ENCODE results near the gene OPN4. TPM values are rescaled to one million over a fixed set of nuclear protein-coding genes. Genes with fewer than 3 reads are reported as not detected.

OPN4 gene
- total and polyA plus RNA-seq, 2 of the 13 experiments (the other 11 are each of a cell fraction or from before 2014, with no cell fraction given): not detected

DNA sequence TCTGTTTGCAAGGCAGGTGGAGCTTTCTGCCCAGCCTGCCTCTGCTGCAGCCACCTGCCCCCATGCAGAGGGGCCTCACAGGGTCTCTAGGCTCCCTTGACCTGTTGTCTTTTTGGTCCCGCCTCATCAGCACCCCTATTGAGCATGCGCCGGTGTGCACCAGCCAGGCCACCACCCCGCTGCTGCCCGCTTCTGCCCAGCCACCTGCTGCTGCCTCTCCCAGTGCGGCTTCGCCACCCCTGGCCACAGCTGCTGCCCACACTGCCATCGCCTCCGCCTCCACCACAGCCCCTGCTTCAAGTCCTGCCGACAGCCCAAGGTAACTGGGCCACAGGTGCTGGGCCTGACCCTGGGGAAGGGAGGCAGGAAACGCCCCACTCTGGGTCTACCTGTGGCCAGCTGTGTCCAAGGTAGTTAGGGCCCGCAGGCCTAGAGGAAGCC lies 52.1 kb downstream of the OPN4 start:
- 89% methylated on average over 10 of the region's 12 CpGs for WGBS (ENCODE audit: low lambda C conversion rate)
- H3K4me1 ChIP-seq (ENCODE audit: insufficient read depth, low read length): peaks cover 7% of the 10 kb centered on the region; the same call in 1 of the 2 replicates

DNA sequence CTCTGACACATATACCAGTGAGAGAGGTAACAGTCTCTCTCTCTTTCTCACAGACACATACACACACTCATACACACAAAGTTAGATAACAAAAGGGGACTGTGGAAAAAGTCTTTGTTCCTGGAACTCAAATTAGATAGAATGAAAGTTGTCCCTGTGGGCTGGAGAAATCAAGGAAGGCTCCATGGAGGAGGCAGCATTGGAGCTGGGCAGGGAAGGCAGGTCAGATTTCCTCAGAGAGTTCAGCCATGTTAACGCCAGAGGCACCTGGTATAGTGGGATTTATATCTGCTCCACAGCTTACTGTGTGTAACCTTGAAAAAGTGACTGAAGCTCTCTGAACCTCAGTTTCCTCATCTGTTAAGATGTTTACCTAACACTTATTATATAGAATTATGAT lies 52.6 kb downstream of the OPN4 start:
- WGBS (ENCODE audit: low lambda C conversion rate): 0% methylated on average over 1 of the region's 1 CpG
- H3K79me2 ChIP-seq (ENCODE audit: insufficient read depth, low read length): no peaks in the 10 kb centered on the region
- intact Hi-C loops (cut with micrococcal nuclease; ENCODE audit: unreplicated experiment): no loop called here
- no TSS peak for BruUV-seq (replicated peaks)
- H4K20me1 ChIP-seq (ENCODE audit: insufficient read depth, low read length): no peaks in the 10 kb centered on the region
- H3K9me3 ChIP-seq (ENCODE audit: low read length): no peaks in the 10 kb centered on the region
- in situ Hi-C loops (cut with HindIII; ENCODE audit: extremely low pct_ligation_motif_present, low pct_unique_long_range_greater_than_20kb): no loop called here
- POLR2A ChIA-PET: no interaction called here
- no peak overlapping the region for H3K4me2 ChIP-seq (ENCODE audit: low read depth, low read length)
- H3K4me1 ChIP-seq (ENCODE audit: insufficient read depth, low read length): peaks cover 8% of the 10 kb centered on the region; the same call in 1 of the 2 replicates
- CTCF ChIA-PET (ENCODE audit: low intra/inter-chr PET ratio, low total read pairs): no interaction called here
- TF ChIP-seq ZFP36 (IDR thresholded peaks at IDR 0.05; ENCODE audit: borderline replicate concordance, low read depth, low read length, partially characterized antibody) (peak; percentile 94), ELF3 (CRISPR knock-in tag; IDR thresholded peaks at IDR 0.05) (no peak), ZMYM3 (CRISPR knock-in tag; IDR thresholded peaks at IDR 0.05) (0 out of 2 replicates have a peak, but pooled peaks have one; percentile 43)
- FAIRE-seq: no peak
- no peak overlapping the region for H3K9ac ChIP-seq (ENCODE audit: insufficient read depth, low read depth, low read length)
- H2AFZ ChIP-seq (ENCODE audit: low read length): no peak overlapping the region
- no peak for DNase-seq (ENCODE audit: low spot score)
- ATAC-seq: no peak
- H3K4me3 ChIP-seq (replicated peaks in 1 of 3; ENCODE audit: insufficient read depth in 1 of 3, low read depth in 2 of 3, low read length in 3 of 3): no peak overlapping the region
- no peaks in the 10 kb centered on the region for H3K36me3 ChIP-seq (replicated peaks in 1 of 2; ENCODE audit: control insufficient read depth in 1 of 2, insufficient read depth in 2 of 2, low read length in 2 of 2)
- H3K27me3 ChIP-seq (ENCODE audit: control insufficient read depth in 1 of 2, insufficient read depth in 2 of 2, low read length in 2 of 2): peaks cover 0 to 3% of the 10 kb centered on the region in 2 experiments; a peak in 2 of 5 replicates
- H3K27ac ChIP-seq (ENCODE audit: extremely low read length, insufficient read depth, low read length): no peak overlapping the region

More for the DNA sequence above, 52.1 kb downstream of the OPN4 start:
- Histone ChIP-seq H3K9me3 (ENCODE audit: low read length) (no peaks in the 10 kb centered on the region), H3K4me3 (replicated peaks in 1 of 3; ENCODE audit: insufficient read depth in 1 of 3, low read depth in 2 of 3, low read length in 3 of 3) (no peak overlapping the region), H3K27ac (ENCODE audit: extremely low read length, insufficient read depth, low read length) (no peak overlapping the region), H3K9ac (ENCODE audit: insufficient read depth, low read depth, low read length) (no peak overlapping the region), H3K79me2 (ENCODE audit: insufficient read depth, low read length) (no peaks in the 10 kb centered on the region), H3K27me3 (ENCODE audit: control insufficient read depth in 1 of 2, insufficient read depth in 2 of 2, low read length in 2 of 2) (peaks cover 0 to 3% of the 10 kb centered on the region in 2 experiments; a peak in 2 of 5 replicates), H3K4me2 (ENCODE audit: low read depth, low read length) (no peak overlapping the region), H4K20me1 (ENCODE audit: insufficient read depth, low read length) (no peaks in the 10 kb centered on the region), H2AFZ (ENCODE audit: low read length) (no peak overlapping the region), H3K36me3 (replicated peaks in 1 of 2; ENCODE audit: control insufficient read depth in 1 of 2, insufficient read depth in 2 of 2, low read length in 2 of 2) (no peaks in the 10 kb centered on the region)
- no peak for DNase-seq (ENCODE audit: low spot score)
- ChIA-PET POLR2A (no interaction called here), CTCF (ENCODE audit: low intra/inter-chr PET ratio, low total read pairs) (no interaction called here)
- intact Hi-C loops (cut with micrococcal nuclease; ENCODE audit: unreplicated experiment) (no loop called here), in situ Hi-C loops (cut with HindIII; ENCODE audit: extremely low pct_ligation_motif_present, low pct_unique_long_range_greater_than_20kb) (no loop called here)
- FAIRE-seq: no peak
- TF ChIP-seq ZNF382 (CRISPR knock-in tag; IDR thresholded peaks at IDR 0.05; ENCODE audit: borderline replicate concordance) (no peak), ZNF747 (CRISPR knock-in tag; IDR thresholded peaks at IDR 0.05; ENCODE audit: borderline replicate concordance) (no peak), ARID2 (CRISPR knock-in tag; IDR thresholded peaks at IDR 0.05; ENCODE audit: borderline replicate concordance) (no peak), ZNF781 (CRISPR knock-in tag; IDR thresholded peaks at IDR 0.05; ENCODE audit: borderline replicate concordance, not compliant biosample characterization) (no peak), PHF21A (CRISPR knock-in tag; IDR thresholded peaks at IDR 0.05) (no peak), XRCC5 (optimal IDR thresholded peaks at IDR 0.05; ENCODE audit: low read length) (no peak), ZNF816 (CRISPR knock-in tag; IDR thresholded peaks at IDR 0.05; ENCODE audit: borderline replicate concordance) (no peak), ZNF232 (CRISPR knock-in tag; IDR thresholded peaks at IDR 0.05; ENCODE audit: borderline replicate concordance) (no peak)
- BruUV-seq (replicated peaks): no TSS peak
- no peak for ATAC-seq
